Retinal pigment epithelial cell (primary cell): Measurements from ENCODE around the gene LSR.

ENCODE experiments used
- DNase-seq: peaks from one replicate; pipeline ENCODE4 v3.0.0-alpha.2; 2010; ENCODE audit warnings: low read depth
- H3K4me3 ChIP-seq: 2 replicates; pipeline ENCODE4 v1.5.1; 2011; ENCODE audit warnings: mild to moderate bottlenecking, low read length, control low read depth, moderate library complexity
- TF ChIP-seq, protein P1 (sequence below): conservative IDR thresholded peaks from 2 replicates; pipeline ENCODE4 v1.5.1; 2011; ENCODE audit warnings: low read depth, low read length, control low read depth, inconsistent platforms

Gene LSR

DNA sequence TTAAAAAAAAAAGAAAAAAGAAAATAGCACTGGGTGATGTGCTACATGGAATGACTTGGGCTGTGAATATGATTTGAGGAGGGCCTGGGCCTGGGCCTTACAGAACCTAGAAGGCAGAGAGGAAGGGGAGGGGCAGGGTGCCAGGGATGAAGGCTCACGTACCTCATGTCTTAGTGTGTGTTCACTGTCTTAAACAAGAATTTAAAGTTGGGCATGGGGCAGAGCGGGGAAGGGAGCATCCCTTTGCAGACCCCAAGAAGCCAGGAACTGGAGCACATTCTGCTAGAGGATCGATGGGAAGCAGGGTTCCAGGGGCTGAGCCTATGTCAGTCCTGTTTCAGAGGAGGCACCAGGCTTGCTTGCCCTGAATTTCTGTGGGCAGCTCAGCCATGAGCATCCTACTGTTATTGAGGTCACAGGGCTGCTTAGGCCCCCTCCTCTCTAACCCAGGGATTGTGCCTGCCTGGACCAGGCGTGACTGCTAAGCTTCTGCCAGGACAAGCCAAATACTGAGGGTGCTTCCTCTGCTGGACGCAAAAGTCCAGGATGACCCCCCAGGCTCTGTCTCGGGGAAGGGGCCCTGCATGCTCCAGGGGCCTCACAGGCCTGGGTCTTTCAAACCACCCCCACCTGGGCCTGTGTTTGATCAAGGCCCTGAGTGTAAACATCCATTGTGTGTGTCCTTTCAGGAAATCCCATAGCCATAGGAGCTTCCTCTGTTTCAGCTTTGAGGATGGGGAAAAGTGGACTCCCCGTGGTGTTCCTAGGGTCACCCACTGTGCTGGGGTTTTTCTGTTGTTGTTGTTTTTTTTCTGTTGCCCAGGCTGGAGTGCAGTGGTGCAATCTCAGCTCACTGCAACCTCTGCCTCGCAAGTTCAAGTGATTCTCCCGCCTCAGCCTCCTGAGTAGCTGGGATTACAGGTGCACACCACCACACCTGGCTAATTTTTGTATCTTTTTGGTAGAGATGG is 4.8 kb downstream of the LSR start:
- no peak for DNase-seq

DNA sequence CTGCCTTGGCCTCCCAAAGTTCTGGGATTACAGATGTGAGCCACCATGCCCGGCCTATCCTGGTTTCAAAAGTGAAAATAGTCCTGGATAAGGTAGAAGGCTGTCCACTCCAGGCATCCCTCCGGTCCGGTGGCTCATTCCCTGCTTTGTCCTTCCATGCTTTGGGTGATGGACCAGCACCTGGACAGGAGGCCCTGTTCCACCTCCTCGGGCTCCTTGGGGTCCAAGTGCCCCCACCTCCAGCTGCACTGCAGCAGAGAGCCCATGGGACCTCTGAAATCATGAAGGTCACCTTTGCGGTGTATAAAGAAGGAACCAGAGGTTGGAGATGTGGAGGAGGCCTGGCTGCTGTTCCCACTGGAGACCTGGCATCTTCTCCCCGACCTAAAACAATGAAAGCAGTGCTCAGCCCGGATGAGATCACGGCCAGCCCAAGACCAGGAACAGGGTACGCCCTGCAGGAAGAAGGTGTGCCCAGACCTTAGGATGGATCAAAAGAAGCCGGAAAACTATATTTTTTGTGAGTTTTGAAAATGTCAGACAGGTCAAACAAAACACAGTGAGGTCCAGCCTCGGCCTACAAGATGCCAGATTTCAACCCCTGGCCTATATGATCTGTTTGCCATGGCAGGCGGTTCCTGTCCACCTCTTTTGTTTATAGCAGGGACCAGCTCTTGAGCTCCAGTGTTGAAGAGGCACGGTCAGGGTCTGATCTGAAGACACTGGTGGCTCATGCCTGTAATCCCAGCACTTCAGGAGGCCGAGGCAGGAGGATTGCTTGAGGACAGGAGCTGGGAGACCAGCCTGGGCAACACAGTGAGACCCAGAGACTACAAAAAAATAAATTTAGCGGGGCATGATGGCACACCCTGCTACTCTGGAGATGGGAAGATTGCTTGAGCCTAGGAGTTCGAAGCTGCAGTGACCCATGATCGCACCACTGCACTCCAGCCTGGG is 5.8 kb downstream of the LSR start:
- TF ChIP-seq, protein P1, sequence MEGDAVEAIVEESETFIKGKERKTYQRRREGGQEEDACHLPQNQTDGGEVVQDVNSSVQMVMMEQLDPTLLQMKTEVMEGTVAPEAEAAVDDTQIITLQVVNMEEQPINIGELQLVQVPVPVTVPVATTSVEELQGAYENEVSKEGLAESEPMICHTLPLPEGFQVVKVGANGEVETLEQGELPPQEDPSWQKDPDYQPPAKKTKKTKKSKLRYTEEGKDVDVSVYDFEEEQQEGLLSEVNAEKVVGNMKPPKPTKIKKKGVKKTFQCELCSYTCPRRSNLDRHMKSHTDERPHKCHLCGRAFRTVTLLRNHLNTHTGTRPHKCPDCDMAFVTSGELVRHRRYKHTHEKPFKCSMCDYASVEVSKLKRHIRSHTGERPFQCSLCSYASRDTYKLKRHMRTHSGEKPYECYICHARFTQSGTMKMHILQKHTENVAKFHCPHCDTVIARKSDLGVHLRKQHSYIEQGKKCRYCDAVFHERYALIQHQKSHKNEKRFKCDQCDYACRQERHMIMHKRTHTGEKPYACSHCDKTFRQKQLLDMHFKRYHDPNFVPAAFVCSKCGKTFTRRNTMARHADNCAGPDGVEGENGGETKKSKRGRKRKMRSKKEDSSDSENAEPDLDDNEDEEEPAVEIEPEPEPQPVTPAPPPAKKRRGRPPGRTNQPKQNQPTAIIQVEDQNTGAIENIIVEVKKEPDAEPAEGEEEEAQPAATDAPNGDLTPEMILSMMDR: no peak
- no peak for DNase-seq
- no peak overlapping the region for H3K4me3 ChIP-seq

More for the DNA sequence above, 4.8 kb downstream of the LSR start:
- TF ChIP-seq, protein P1: no peak
- no peak overlapping the region for H3K4me3 ChIP-seq

DNA sequence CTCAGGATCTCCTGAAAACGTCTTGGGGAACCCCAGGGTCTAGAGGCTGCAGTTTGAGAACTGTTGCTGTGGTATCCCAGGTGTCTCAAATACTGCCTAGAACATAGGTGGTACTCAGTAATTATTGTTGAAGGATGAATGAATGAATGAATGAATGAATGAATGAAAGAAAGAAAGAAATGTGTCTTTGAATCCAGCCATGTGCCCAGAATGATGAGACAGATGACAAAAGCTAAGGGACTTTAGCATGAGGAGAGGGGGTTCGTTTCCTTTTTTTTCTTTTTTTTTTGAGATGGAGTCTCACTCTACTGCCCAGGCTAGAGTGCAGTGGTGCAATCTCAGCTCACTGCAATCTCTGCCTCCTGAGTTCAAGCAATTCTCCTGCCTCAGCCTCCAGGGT is 7.8 kb downstream of the LSR start:
- TF ChIP-seq, protein P1: no peak
- no peak for DNase-seq

DNA sequence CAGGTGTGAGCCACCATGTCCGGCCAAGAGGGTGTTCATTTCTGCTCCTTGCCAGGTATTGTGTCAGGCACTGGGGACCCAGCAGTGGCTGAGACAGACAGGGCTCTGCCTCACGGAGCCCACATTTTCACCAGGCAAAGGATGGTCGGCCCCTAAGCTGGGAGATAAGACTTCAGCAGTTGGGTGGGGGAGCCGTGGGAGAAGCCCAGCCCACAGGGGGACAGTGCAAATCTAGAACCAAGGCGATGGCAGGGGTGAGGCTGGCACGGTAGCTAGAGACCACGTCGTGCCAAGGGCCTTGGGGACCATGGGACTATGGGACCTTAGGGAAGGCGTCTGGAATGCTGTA is 8.3 kb downstream of the LSR start:
- no peak overlapping the region for H3K4me3 ChIP-seq
- no peak for DNase-seq
- TF ChIP-seq, protein P1: no peak

More for the DNA sequence above, 7.8 kb downstream of the LSR start:
- no peak overlapping the region for H3K4me3 ChIP-seq

DNA sequence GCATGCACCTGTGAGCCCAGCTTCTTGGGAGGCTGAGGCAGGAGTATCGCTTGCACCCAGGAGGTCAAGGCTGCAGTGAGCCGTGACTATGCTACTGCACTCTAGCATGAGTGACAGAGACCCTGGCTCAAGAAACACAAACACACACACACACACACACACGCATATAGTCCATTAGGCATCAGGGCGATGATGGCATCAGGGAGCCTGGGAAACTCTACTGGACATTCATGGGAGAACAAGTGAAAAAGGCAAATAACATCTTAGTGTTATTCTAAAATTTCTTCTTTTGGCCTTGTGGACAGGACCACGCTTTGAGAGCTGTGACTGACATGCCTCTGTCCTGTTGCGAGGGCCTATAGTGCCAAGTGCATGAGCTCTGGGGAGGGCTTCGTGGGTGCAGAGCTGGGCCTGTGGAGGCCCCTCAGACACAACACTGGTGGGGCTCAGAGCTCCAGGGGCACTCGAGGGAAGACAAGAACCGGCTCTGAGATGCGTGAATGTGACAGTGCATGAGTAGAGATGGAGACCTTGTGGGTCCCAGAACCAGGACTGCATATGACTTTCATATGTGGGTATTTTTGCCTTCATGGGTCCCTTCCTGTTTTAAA is 12.0 kb downstream of the LSR start:
- no peak for DNase-seq
- TF ChIP-seq, protein P1: no peak
- no peak overlapping the region for H3K4me3 ChIP-seq

DNA sequence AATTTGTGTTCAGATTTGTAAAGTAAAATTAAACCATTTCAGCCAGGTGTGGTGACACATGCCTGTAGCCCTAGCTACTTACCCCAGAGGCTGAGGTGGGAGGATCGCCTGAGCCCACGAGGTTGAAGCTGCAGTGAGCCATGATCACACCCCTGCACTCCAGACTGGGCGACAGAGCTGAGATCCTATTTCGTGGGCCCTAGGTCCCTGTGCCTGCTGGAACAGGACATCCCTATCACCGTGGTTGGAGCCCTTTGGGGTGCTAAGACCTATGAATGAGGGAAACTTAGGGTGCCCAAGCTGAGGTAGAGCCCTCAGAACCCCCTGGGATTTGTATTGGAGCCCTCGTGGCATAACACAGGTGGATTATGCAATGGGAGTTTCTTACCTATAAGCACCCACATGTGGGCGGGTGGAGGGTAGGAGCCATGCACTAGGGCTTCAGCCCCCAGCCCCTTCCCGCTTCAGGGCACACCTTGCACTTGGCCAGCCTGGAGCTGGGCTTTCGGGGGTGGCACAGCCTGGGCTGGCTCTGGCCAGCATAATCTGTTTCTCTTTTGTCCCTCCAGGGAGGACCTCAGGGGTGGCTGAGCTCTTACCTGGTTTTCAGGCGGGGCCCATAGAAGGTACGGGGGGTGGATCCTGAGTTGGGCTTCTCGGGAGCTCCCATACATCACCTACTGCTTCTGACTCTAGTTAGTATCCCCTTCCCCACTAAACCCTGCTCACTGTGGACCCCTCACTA is 12.7 kb downstream of the LSR start:
- no peak for DNase-seq
- no peak overlapping the region for H3K4me3 ChIP-seq
- TF ChIP-seq, protein P1: no peak
